ENCODE data around the gene PPP2R5C.

Gene PPP2R5C

GRCh38 chr14:101955695-101956161 lies 194.2 kb downstream of the PPP2R5C start:
- Histone ChIP-seq H3K9ac (ENCODE audit: low read length) (no peak overlapping the region), H3K4me3 (ENCODE audit: low read depth in 1 of 2, low read length in 2 of 2) (no peak overlapping the region), H3K4me1 (ENCODE audit: insufficient read depth, low read length) (peaks cover 5% of the 10 kb centered on the region), H3K27ac (ENCODE audit: low read depth, low read length) (no peak overlapping the region), H3K9me3 (ENCODE audit: low read length) (no peaks in the 10 kb centered on the region), H3K36me3 (ENCODE audit: insufficient read depth, low read length) (no peaks in the 10 kb centered on the region), H3K27me3 (ENCODE audit: control insufficient read depth in 1 of 2, insufficient read depth in 2 of 2, low read length in 2 of 2) (no peaks in the 10 kb centered on the region)

- H3K27ac ChIP-seq (ENCODE audit: low read depth, low read length), result no peak overlapping the region
- H3K9ac ChIP-seq (ENCODE audit: low read length), result no peak overlapping the region
- H3K4me1 ChIP-seq (ENCODE audit: insufficient read depth, low read length), result peaks cover 8% of the 10 kb centered on the region
- no peaks in the 10 kb centered on the region for H3K9me3 ChIP-seq (ENCODE audit: low read length)
- no peaks in the 10 kb centered on the region for H3K27me3 ChIP-seq (ENCODE audit: control insufficient read depth in 1 of 2, insufficient read depth in 2 of 2, low read length in 2 of 2)
- H3K4me3 ChIP-seq (ENCODE audit: low read depth in 1 of 2, low read length in 2 of 2), result no peak overlapping the region
- H3K36me3 ChIP-seq (ENCODE audit: insufficient read depth, low read length), result no peaks in the 10 kb centered on the region
Measured at GRCh38 chr14:101956179-101956885, 194.8 kb downstream of the PPP2R5C start.

- H3K27ac ChIP-seq (ENCODE audit: low read depth, low read length), result no peak overlapping the region
- no peaks in the 10 kb centered on the region for H3K9me3 ChIP-seq (ENCODE audit: low read length)
- H3K9ac ChIP-seq (ENCODE audit: low read length), result no peak overlapping the region
- H3K4me3 ChIP-seq (ENCODE audit: low read depth in 1 of 2, low read length in 2 of 2), result no peak overlapping the region
- H3K36me3 ChIP-seq (ENCODE audit: insufficient read depth, low read length), result no peaks in the 10 kb centered on the region
- H3K27me3 ChIP-seq (ENCODE audit: control insufficient read depth in 1 of 2, insufficient read depth in 2 of 2, low read length in 2 of 2), result no peaks in the 10 kb centered on the region
- peaks cover 18% of the 10 kb centered on the region for H3K4me1 ChIP-seq (ENCODE audit: insufficient read depth, low read length)
Measured at GRCh38 chr14:101957406-101958234, 196.1 kb downstream of the PPP2R5C start.

- H3K4me3 ChIP-seq (ENCODE audit: low read depth in 1 of 2, low read length in 2 of 2), result no peak overlapping the region
- H3K9ac ChIP-seq (ENCODE audit: low read length), result no peak overlapping the region
- H3K9me3 ChIP-seq (ENCODE audit: low read length), result no peaks in the 10 kb centered on the region
- no peaks in the 10 kb centered on the region for H3K27me3 ChIP-seq (ENCODE audit: control insufficient read depth in 1 of 2, insufficient read depth in 2 of 2, low read length in 2 of 2)
- no peaks in the 10 kb centered on the region for H3K36me3 ChIP-seq (ENCODE audit: insufficient read depth, low read length)
- no peak overlapping the region for H3K27ac ChIP-seq (ENCODE audit: low read depth, low read length)
- peaks cover 25% of the 10 kb centered on the region for H3K4me1 ChIP-seq (ENCODE audit: insufficient read depth, low read length)
Measured at GRCh38 chr14:101958418-101959180, 197.1 kb downstream of the PPP2R5C start.

- no peaks in the 10 kb centered on the region for H3K36me3 ChIP-seq (ENCODE audit: insufficient read depth, low read length)
- no peaks in the 10 kb centered on the region for H3K9me3 ChIP-seq (ENCODE audit: low read length)
- no peak overlapping the region for H3K27ac ChIP-seq (ENCODE audit: low read depth, low read length)
- H3K9ac ChIP-seq (ENCODE audit: low read length), result no peak overlapping the region
- H3K4me3 ChIP-seq (ENCODE audit: low read depth in 1 of 2, low read length in 2 of 2), result no peak overlapping the region
- peaks cover 29% of the 10 kb centered on the region for H3K4me1 ChIP-seq (ENCODE audit: insufficient read depth, low read length)
- no peaks in the 10 kb centered on the region for H3K27me3 ChIP-seq (ENCODE audit: control insufficient read depth in 1 of 2, insufficient read depth in 2 of 2, low read length in 2 of 2)
Measured at GRCh38 chr14:101959277-101959676, 197.8 kb downstream of the PPP2R5C start.

GRCh38 chr14:101960225-101960624 lies 198.7 kb downstream of the PPP2R5C start:
- no peak overlapping the region for H3K27ac ChIP-seq (ENCODE audit: low read depth, low read length)
- peaks cover 29% of the 10 kb centered on the region for H3K4me1 ChIP-seq (ENCODE audit: insufficient read depth, low read length)
- no peaks in the 10 kb centered on the region for H3K9me3 ChIP-seq (ENCODE audit: low read length)
- H3K4me3 ChIP-seq (ENCODE audit: low read depth in 1 of 2, low read length in 2 of 2), result no peak overlapping the region
- H3K9ac ChIP-seq (ENCODE audit: low read length), result no peak overlapping the region
- H3K36me3 ChIP-seq (ENCODE audit: insufficient read depth, low read length), result no peaks in the 10 kb centered on the region
- H3K27me3 ChIP-seq (ENCODE audit: control insufficient read depth in 1 of 2, insufficient read depth in 2 of 2, low read length in 2 of 2), result no peaks in the 10 kb centered on the region

- Histone ChIP-seq H3K27me3 (ENCODE audit: control insufficient read depth in 1 of 2, insufficient read depth in 2 of 2, low read length in 2 of 2) (no peaks in the 10 kb centered on the region), H3K27ac (ENCODE audit: low read depth, low read length) (no peak overlapping the region), H3K36me3 (ENCODE audit: insufficient read depth, low read length) (no peaks in the 10 kb centered on the region), H3K4me3 (ENCODE audit: low read depth in 1 of 2, low read length in 2 of 2) (no peak overlapping the region), H3K9me3 (ENCODE audit: low read length) (no peaks in the 10 kb centered on the region), H3K4me1 (ENCODE audit: insufficient read depth, low read length) (peaks cover 36% of the 10 kb centered on the region), H3K9ac (ENCODE audit: low read length) (no peak overlapping the region)
Measured at GRCh38 chr14:101961011-101961721, 199.7 kb downstream of the PPP2R5C start.

- H3K27me3 ChIP-seq (ENCODE audit: control insufficient read depth in 1 of 2, insufficient read depth in 2 of 2, low read length in 2 of 2), result no peaks in the 10 kb centered on the region
- H3K36me3 ChIP-seq (ENCODE audit: insufficient read depth, low read length), result no peaks in the 10 kb centered on the region
- H3K27ac ChIP-seq (ENCODE audit: low read depth, low read length), result no peak overlapping the region
- H3K9me3 ChIP-seq (ENCODE audit: low read length), result no peaks in the 10 kb centered on the region
- no peak overlapping the region for H3K4me3 ChIP-seq (ENCODE audit: low read depth in 1 of 2, low read length in 2 of 2)
- H3K4me1 ChIP-seq (ENCODE audit: insufficient read depth, low read length), result peaks cover 44% of the 10 kb centered on the region
- no peak overlapping the region for H3K9ac ChIP-seq (ENCODE audit: low read length)
Measured at GRCh38 chr14:101961746-101962502, 200.4 kb downstream of the PPP2R5C start.

- no peaks in the 10 kb centered on the region for H3K36me3 ChIP-seq (ENCODE audit: insufficient read depth, low read length)
- no peak overlapping the region for H3K4me3 ChIP-seq (ENCODE audit: low read depth in 1 of 2, low read length in 2 of 2)
- no peaks in the 10 kb centered on the region for H3K9me3 ChIP-seq (ENCODE audit: low read length)
- peaks cover 49% of the 10 kb centered on the region for H3K4me1 ChIP-seq (ENCODE audit: insufficient read depth, low read length)
- H3K27ac ChIP-seq (ENCODE audit: low read depth, low read length), result no peak overlapping the region
- H3K27me3 ChIP-seq (ENCODE audit: control insufficient read depth in 1 of 2, insufficient read depth in 2 of 2, low read length in 2 of 2), result no peaks in the 10 kb centered on the region
- no peak overlapping the region for H3K9ac ChIP-seq (ENCODE audit: low read length)
Measured at GRCh38 chr14:101962503-101962874, 201.0 kb downstream of the PPP2R5C start.

GRCh38 chr14:101963052-101963451 lies 201.5 kb downstream of the PPP2R5C start:
- no peaks in the 10 kb centered on the region for H3K27me3 ChIP-seq (ENCODE audit: control insufficient read depth in 1 of 2, insufficient read depth in 2 of 2, low read length in 2 of 2)
- H3K9me3 ChIP-seq (ENCODE audit: low read length), result no peaks in the 10 kb centered on the region
- no peak overlapping the region for H3K27ac ChIP-seq (ENCODE audit: low read depth, low read length)
- no peak overlapping the region for H3K9ac ChIP-seq (ENCODE audit: low read length)
- no peaks in the 10 kb centered on the region for H3K36me3 ChIP-seq (ENCODE audit: insufficient read depth, low read length)
- peaks cover 54% of the 10 kb centered on the region for H3K4me1 ChIP-seq (ENCODE audit: insufficient read depth, low read length)
- no peak overlapping the region for H3K4me3 ChIP-seq (ENCODE audit: low read depth in 1 of 2, low read length in 2 of 2)

Measured in muscle layer of colon (tissue), 2 donors.